ENCODE data around the gene CDK17. TPM values are rescaled to one million over a fixed set of nuclear protein-coding genes. Genes with fewer than 3 reads are reported as not detected.
A peak's percentile ranks its signal among the peaks of the same experiment; 100 is the strongest.
"Not testable (repeated sequence)": the region's sequence is repeated elsewhere in the genome, so short reads cannot be mapped to it uniquely, and the experiment has no call there.

Gene CDK17
- total RNA-seq, 1 experiment from 2014 or later = 23.9 TPM

- H3F3A ChIP-seq (ENCODE audit: low read length, unreplicated experiment) = no peaks in the 10 kb centered on the region
- H3K9me2 ChIP-seq (replicated peaks; ENCODE audit: low read length) = no peaks in the 10 kb centered on the region
- ATAC-seq (no peak), DNase-seq (no peak)
- POLR2A ChIA-PET (ENCODE audit: unreplicated experiment) = no interaction called here
- intact Hi-C loops (cut with micrococcal nuclease) = loop anchor here (5.0 kb wide), 1 partner anchor 50 kb away; no protein-coding TSS in a partner anchor
- CTCF ChIA-PET = no interaction called here
- BruUV-seq (replicated peaks) = no TSS peak
- no peaks in the 10 kb centered on the region for H3K27me3 ChIP-seq (ENCODE audit: low read length)
- no peak overlapping the region; the same call in 1 of the 2 replicates for H3K9ac ChIP-seq (ENCODE audit: low read length)
- H4K20me1 ChIP-seq (ENCODE audit: low read length) = peaks cover 52% of the 10 kb centered on the region
- no peak overlapping the region for H3K27ac ChIP-seq (ENCODE audit: low read length)
- no peaks in the 10 kb centered on the region for H3K9me3 ChIP-seq (ENCODE audit: low read length)
- no peaks in the 10 kb centered on the region for H3K36me3 ChIP-seq (ENCODE audit: low read depth, low read length)
- H2AFZ ChIP-seq (ENCODE audit: low read length) = no peak overlapping the region
- H3K4me3 ChIP-seq (ENCODE audit: low read length) = peak overlapping the region; percentile 82
- H3K4me1 ChIP-seq (ENCODE audit: insufficient read depth, low read length) = peaks cover 29% of the 10 kb centered on the region
- H3K79me2 ChIP-seq (ENCODE audit: low read length) = peaks cover 78% of the 10 kb centered on the region
- TF ChIP-seq EZH2phosphoT487 (IDR thresholded peaks at IDR 0.05; ENCODE audit: borderline replicate concordance, low read length) (no peak), EZH2 (IDR thresholded peaks at IDR 0.05; ENCODE audit: low read length, unreplicated experiment) (no peak)
- TF ChIP-seq, protein P1, sequence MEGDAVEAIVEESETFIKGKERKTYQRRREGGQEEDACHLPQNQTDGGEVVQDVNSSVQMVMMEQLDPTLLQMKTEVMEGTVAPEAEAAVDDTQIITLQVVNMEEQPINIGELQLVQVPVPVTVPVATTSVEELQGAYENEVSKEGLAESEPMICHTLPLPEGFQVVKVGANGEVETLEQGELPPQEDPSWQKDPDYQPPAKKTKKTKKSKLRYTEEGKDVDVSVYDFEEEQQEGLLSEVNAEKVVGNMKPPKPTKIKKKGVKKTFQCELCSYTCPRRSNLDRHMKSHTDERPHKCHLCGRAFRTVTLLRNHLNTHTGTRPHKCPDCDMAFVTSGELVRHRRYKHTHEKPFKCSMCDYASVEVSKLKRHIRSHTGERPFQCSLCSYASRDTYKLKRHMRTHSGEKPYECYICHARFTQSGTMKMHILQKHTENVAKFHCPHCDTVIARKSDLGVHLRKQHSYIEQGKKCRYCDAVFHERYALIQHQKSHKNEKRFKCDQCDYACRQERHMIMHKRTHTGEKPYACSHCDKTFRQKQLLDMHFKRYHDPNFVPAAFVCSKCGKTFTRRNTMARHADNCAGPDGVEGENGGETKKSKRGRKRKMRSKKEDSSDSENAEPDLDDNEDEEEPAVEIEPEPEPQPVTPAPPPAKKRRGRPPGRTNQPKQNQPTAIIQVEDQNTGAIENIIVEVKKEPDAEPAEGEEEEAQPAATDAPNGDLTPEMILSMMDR (conservative IDR thresholded peaks at IDR 0.05; ENCODE audit: low read depth, low read length) = no peak
- peak overlapping the region; percentile 95 for H3K4me2 ChIP-seq (ENCODE audit: low read length)
Observed at GRCh38 chr12:96396914-96397313, 3.3 kb downstream of the CDK17 start.

- H3K4me3 ChIP-seq (ENCODE audit: low read length) = peak overlapping the region; percentile 82; the same call in 1 of the 2 replicates
- H3K36me3 ChIP-seq (ENCODE audit: low read depth, low read length) = no peaks in the 10 kb centered on the region
- intact Hi-C loops (cut with micrococcal nuclease) = loop anchor here (5.0 kb wide), 1 partner anchor 49 kb away; no protein-coding TSS in a partner anchor
- TF ChIP-seq, protein P1 (conservative IDR thresholded peaks at IDR 0.05; ENCODE audit: low read depth, low read length) = no peak
- TF ChIP-seq EZH2 (IDR thresholded peaks at IDR 0.05; ENCODE audit: low read length, unreplicated experiment) (no peak), EZH2phosphoT487 (IDR thresholded peaks at IDR 0.05; ENCODE audit: borderline replicate concordance, low read length) (no peak)
- peaks cover 54% of the 10 kb centered on the region for H4K20me1 ChIP-seq (ENCODE audit: low read length)
- CTCF ChIA-PET = no interaction called here
- H3K4me2 ChIP-seq (ENCODE audit: low read length) = peak overlapping the region; percentile 95
- BruUV-seq (replicated peaks) = no TSS peak
- no peak overlapping the region for H3K9ac ChIP-seq (ENCODE audit: low read length)
- no peak overlapping the region for H2AFZ ChIP-seq (ENCODE audit: low read length)
- DNase-seq (no peak), ATAC-seq (no peak)
- no peaks in the 10 kb centered on the region for H3F3A ChIP-seq (ENCODE audit: low read length, unreplicated experiment)
- no peaks in the 10 kb centered on the region for H3K9me2 ChIP-seq (replicated peaks; ENCODE audit: low read length)
- H3K79me2 ChIP-seq (ENCODE audit: low read length) = peaks cover 85% of the 10 kb centered on the region
- H3K27ac ChIP-seq (ENCODE audit: low read length) = no peak overlapping the region
- no peaks in the 10 kb centered on the region for H3K9me3 ChIP-seq (ENCODE audit: low read length)
- H3K4me1 ChIP-seq (ENCODE audit: insufficient read depth, low read length) = peaks cover 24% of the 10 kb centered on the region
- H3K27me3 ChIP-seq (ENCODE audit: low read length) = no peaks in the 10 kb centered on the region
- POLR2A ChIA-PET (ENCODE audit: unreplicated experiment) = no interaction called here
Observed at GRCh38 chr12:96396209-96396608, 4.0 kb downstream of the CDK17 start.

- CTCF ChIA-PET = no interaction called here
- H3K36me3 ChIP-seq (ENCODE audit: low read depth, low read length) = no peaks in the 10 kb centered on the region
- POLR2A ChIA-PET (ENCODE audit: unreplicated experiment) = no interaction called here
Observed at GRCh38 chr12:96395236-96395635, 5.0 kb downstream of the CDK17 start.

DNA sequence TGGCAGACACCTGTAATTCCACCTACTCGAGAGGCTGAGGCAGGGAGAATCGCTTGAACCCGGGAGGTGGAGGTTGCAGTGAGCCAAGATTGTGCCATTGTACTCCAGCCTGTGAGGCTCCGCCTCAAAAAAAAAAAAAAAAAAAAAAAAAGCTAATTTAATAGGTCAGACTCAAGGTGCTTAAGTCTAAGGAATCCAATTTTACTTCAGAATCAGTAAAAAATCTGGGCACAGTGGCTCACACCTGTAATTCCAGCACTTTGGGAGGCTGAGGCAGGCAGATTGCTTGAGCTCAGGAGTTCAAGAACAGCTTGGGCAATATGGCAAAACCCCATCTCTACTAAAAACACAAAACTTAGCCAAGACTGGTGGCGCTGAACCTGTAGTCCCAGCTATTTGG lies 7.0 kb downstream of the CDK17 start:
- Histone ChIP-seq H3K4me1 (ENCODE audit: insufficient read depth, low read length) (peaks cover 24% of the 10 kb centered on the region), H3K79me2 (ENCODE audit: low read length) (peaks cover 99% of the 10 kb centered on the region), H4K20me1 (ENCODE audit: low read length) (peaks cover 57% of the 10 kb centered on the region)
- CTCF ChIA-PET; H3K36me3 ChIP-seq (ENCODE audit: low read depth, low read length); H3K9me2 ChIP-seq (replicated peaks; ENCODE audit: low read length); H3K4me3 ChIP-seq (ENCODE audit: low read length); ATAC-seq; DNase-seq; H3F3A ChIP-seq (ENCODE audit: low read length, unreplicated experiment); H2AFZ ChIP-seq (ENCODE audit: low read length); H3K27me3 ChIP-seq (ENCODE audit: low read length); H3K9ac ChIP-seq (ENCODE audit: low read length); intact Hi-C loops (cut with micrococcal nuclease); BruUV-seq (replicated peaks); H3K4me2 ChIP-seq (ENCODE audit: low read length); H3K27ac ChIP-seq (ENCODE audit: low read length); H3K9me3 ChIP-seq (ENCODE audit: low read length): not testable (repeated sequence)
- POLR2A ChIA-PET (ENCODE audit: unreplicated experiment) = interaction anchor here (0.6 kb wide), 1 partner anchor 133 kb away, joined by 6 read pairs; no protein-coding TSS in a partner anchor

More at GRCh38 chr12:96395236-96395635, 5.0 kb downstream of the CDK17 start:
- H3K27me3 ChIP-seq (ENCODE audit: low read length) = no peaks in the 10 kb centered on the region
- peaks cover 95% of the 10 kb centered on the region for H3K79me2 ChIP-seq (ENCODE audit: low read length)
- H4K20me1 ChIP-seq (ENCODE audit: low read length) = peaks cover 58% of the 10 kb centered on the region
- H3K27ac ChIP-seq (ENCODE audit: low read length) = no peak overlapping the region
- H3K4me2 ChIP-seq (ENCODE audit: low read length) = no peak overlapping the region
- intact Hi-C loops (cut with micrococcal nuclease) = loop anchor here (5.0 kb wide), 1 partner anchor 48 kb away; no protein-coding TSS in a partner anchor
- no peak overlapping the region for H3K9ac ChIP-seq (ENCODE audit: low read length)
- peaks cover 24% of the 10 kb centered on the region for H3K4me1 ChIP-seq (ENCODE audit: insufficient read depth, low read length)
- TF ChIP-seq, protein P1 (conservative IDR thresholded peaks at IDR 0.05; ENCODE audit: low read depth, low read length) = no peak
- TF ChIP-seq EZH2 (IDR thresholded peaks at IDR 0.05; ENCODE audit: low read length, unreplicated experiment) (no peak), EZH2phosphoT487 (IDR thresholded peaks at IDR 0.05; ENCODE audit: borderline replicate concordance, low read length) (no peak)
- no TSS peak for BruUV-seq (replicated peaks)
- H3F3A ChIP-seq (ENCODE audit: low read length, unreplicated experiment) = no peaks in the 10 kb centered on the region
- ATAC-seq (no peak), DNase-seq (no peak)
- no peak overlapping the region for H2AFZ ChIP-seq (ENCODE audit: low read length)
- no peaks in the 10 kb centered on the region for H3K9me2 ChIP-seq (replicated peaks; ENCODE audit: low read length)
- H3K4me3 ChIP-seq (ENCODE audit: low read length) = no peak overlapping the region
- no peaks in the 10 kb centered on the region for H3K9me3 ChIP-seq (ENCODE audit: low read length)

All from PC-3 (cell line).